ENCODE measurements around the gene VEGFB. TPM values are rescaled to one million over a fixed set of nuclear protein-coding genes. Genes with fewer than 3 reads are reported as not detected.

Gene VEGFB
- total RNA-seq, 1 experiment from 2014 or later, result 40.1 TPM

- no peak for DNase-seq (ENCODE audit: low read depth, low spot score)
- in situ Hi-C loops (cut with HindIII; ENCODE audit: low pct_unique_long_range_greater_than_20kb, low sequenced_read_pairs), result no loop called here
Observed at GRCh38 chr11:64226507-64227051, 7.8 kb upstream of the VEGFB start.

GRCh38 chr11:64227405-64227956 lies 6.9 kb upstream of the VEGFB start:
- in situ Hi-C loops (cut with HindIII; ENCODE audit: low pct_unique_long_range_greater_than_20kb, low sequenced_read_pairs), result no loop called here
- DNase-seq (ENCODE audit: low read depth, low spot score), result no peak

GRCh38 chr11:64229090-64229743 lies 5.2 kb upstream of the VEGFB start:
- no peak for DNase-seq (ENCODE audit: low read depth, low spot score)
- in situ Hi-C loops (cut with HindIII; ENCODE audit: low pct_unique_long_range_greater_than_20kb, low sequenced_read_pairs), result no loop called here

DNA sequence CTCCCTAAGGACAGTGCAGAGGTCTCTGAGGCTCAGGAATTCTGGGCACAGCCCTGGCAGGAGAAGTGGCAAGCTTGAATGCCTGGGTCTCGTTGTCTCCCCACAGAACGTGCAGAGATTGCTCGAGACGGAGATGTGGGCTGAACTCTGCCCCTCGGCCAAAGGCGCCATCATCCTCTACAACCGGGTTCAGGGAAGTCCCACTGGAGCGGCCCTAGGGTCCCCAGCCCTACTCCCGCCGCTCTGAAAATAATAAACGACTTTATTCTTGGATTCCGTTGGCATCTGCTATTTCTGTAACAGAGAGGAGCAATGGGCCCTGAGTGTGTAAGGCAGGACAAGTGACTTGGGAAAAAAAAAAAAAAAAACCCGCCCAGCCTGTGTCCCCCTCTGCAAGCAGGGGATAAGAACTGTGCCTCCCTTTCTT lies 4.6 kb upstream of the VEGFB start:
- in situ Hi-C loops (cut with HindIII; ENCODE audit: low pct_unique_long_range_greater_than_20kb, low sequenced_read_pairs), result no loop called here
- no peak for DNase-seq (ENCODE audit: low read depth, low spot score)

GRCh38 chr11:64230171-64230984 lies 4.0 kb upstream of the VEGFB start, which contains the start of gene DNAJC4:
TSS of gene DNAJC4 (plus strand) at chr11:64230548. CDS start at chr11:64230855, 307 bp downstream.
- peak; percentile 91 for DNase-seq (ENCODE audit: low read depth, low spot score)
- in situ Hi-C loops (cut with HindIII; ENCODE audit: low pct_unique_long_range_greater_than_20kb, low sequenced_read_pairs), result no loop called here

DNA sequence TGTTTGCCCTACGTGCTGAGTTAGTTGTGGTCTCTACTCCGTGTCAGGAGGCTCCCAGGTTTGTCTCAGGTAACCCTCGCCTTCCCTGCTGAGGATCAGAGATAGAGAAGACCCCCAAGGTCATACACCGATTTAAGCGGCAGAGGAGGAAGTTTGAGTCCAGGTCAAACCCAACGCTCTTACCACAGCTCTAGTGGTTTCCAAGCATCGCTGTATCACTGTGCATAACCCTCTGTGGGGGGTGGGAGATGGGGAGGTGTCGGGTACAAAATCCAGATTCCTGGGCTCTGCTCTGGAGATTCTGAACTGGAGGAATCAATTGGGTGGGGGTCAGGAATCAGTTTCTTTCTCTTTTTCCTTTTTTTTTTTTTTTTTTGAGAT lies 3.4 kb upstream of the VEGFB start:
- DNase-seq (ENCODE audit: low read depth, low spot score), result no peak
- in situ Hi-C loops (cut with HindIII; ENCODE audit: low pct_unique_long_range_greater_than_20kb, low sequenced_read_pairs), result no loop called here

DNA sequence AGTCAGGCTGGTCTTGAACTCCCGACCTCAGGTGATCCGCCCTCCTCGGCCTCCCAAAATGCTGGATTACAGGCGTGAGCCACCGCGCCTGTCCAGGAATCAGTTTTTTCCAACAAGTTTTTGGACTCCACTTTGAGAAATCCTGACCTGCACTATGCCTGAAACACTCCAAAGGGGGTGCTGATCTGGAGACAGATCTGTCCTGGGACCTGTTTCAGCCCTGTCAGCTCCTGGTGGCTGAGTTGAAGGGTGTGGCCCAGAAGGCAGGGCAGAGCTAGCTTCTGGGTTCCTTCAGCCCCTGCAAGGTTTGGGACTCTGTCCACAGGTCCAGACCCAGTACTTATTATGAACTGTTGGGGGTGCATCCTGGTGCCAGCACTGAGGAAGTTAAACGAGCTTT lies 2.8 kb upstream of the VEGFB start:
- DNase-seq (ENCODE audit: low read depth, low spot score), result no peak
- in situ Hi-C loops (cut with HindIII; ENCODE audit: low pct_unique_long_range_greater_than_20kb, low sequenced_read_pairs), result no loop called here

GRCh38 chr11:64232182-64232966 lies 2.0 kb upstream of the VEGFB start:
- DNase-seq (ENCODE audit: low read depth, low spot score), result no peak
- in situ Hi-C loops (cut with HindIII; ENCODE audit: low pct_unique_long_range_greater_than_20kb, low sequenced_read_pairs), result no loop called here

DNA sequence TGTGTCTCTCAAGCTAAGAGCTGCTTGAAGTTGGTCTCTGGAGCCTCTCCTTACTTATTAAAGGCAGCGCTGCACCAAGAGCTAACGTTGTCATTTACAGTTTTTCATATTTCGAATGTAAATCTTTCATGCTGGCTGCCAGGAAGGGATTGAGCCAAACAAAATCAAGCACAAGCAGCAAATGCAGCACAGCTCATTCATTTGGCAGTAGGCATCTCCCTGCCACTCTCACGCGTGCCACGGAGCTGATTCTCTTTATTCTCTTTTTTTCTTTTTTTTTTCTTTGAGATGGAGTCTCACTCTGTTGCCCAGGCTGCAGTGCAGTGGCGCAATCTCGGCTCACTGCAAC lies 1.4 kb upstream of the VEGFB start:
- no peak for DNase-seq (ENCODE audit: low read depth, low spot score)
- in situ Hi-C loops (cut with HindIII; ENCODE audit: low pct_unique_long_range_greater_than_20kb, low sequenced_read_pairs), result no loop called here

DNA sequence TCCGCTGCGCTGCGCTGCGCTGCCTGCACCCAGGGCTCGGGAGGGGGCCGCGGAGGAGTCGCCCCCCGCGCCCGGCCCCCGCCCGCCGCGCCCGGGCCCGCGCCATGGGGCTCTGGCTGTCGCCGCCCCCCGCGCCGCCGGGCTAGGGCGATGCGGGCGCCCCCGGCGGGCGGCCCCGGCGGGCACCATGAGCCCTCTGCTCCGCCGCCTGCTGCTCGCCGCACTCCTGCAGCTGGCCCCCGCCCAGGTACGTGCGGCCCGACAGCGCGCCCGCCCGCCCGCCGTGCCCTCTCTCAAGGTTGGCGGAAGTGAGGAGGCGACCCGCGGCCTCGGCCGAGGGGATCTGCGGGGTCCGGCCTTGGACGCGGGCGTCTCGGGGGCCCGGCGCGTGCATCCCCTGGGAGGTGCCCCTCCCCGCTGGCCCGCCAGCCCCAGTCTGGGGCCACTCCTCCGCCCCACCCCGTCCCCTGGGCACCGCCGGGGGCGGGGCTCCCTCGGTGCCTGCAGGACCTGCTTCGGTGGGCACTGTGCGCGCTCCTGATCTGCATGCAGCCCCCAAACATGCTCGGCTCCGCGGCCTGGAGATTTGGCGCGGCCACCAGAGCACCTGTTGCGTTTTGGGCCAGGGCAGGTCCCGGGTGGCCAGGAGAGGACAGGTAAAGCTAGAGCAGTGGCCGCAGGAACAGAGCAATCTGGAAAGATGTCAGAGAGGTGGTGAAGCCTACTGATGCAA lies 429 bp downstream of the VEGFB start:
- in situ Hi-C loops (cut with HindIII; ENCODE audit: low pct_unique_long_range_greater_than_20kb, low sequenced_read_pairs), result no loop called here
- DNase-seq (ENCODE audit: low read depth, low spot score), result no peak

GRCh38 chr11:64235437-64236161 lies 1.2 kb downstream of the VEGFB start:
- in situ Hi-C loops (cut with HindIII; ENCODE audit: low pct_unique_long_range_greater_than_20kb, low sequenced_read_pairs), result no loop called here

GRCh38 chr11:64237484-64237951 lies 3.1 kb downstream of the VEGFB start:
- DNase-seq (ENCODE audit: low read depth, low spot score), result no peak
- in situ Hi-C loops (cut with HindIII; ENCODE audit: low pct_unique_long_range_greater_than_20kb, low sequenced_read_pairs), result no loop called here

More at GRCh38 chr11:64235437-64236161, 1.2 kb downstream of the VEGFB start:
- no peak for DNase-seq (ENCODE audit: low read depth, low spot score)

GRCh38 chr11:64238076-64238475 lies 3.7 kb downstream of the VEGFB start:
- no peak for DNase-seq (ENCODE audit: low read depth, low spot score)
- in situ Hi-C loops (cut with HindIII; ENCODE audit: low pct_unique_long_range_greater_than_20kb, low sequenced_read_pairs), result no loop called here

DNA sequence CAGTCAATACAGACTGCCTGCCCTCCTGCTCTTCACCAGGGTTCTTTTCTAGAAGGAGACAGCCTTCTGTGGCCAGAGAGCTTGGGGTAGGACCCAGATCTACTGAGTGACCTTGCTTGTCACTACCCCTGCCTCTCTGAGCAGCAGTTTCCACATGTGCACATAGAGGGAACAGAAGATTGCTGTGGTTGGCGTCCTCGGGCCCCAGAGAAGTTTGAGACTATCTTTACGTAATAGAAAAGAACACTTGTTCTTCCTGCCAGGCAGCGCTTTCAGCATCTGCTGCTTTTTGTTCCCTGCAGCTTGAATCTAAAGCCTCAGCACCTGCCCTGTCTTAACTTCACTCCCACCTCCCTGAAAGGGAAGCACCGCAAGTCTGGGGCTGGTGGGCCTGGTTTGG lies 4.6 kb downstream of the VEGFB start:
- no peak for DNase-seq (ENCODE audit: low read depth, low spot score)
- in situ Hi-C loops (cut with HindIII; ENCODE audit: low pct_unique_long_range_greater_than_20kb, low sequenced_read_pairs), result no loop called here

DNA sequence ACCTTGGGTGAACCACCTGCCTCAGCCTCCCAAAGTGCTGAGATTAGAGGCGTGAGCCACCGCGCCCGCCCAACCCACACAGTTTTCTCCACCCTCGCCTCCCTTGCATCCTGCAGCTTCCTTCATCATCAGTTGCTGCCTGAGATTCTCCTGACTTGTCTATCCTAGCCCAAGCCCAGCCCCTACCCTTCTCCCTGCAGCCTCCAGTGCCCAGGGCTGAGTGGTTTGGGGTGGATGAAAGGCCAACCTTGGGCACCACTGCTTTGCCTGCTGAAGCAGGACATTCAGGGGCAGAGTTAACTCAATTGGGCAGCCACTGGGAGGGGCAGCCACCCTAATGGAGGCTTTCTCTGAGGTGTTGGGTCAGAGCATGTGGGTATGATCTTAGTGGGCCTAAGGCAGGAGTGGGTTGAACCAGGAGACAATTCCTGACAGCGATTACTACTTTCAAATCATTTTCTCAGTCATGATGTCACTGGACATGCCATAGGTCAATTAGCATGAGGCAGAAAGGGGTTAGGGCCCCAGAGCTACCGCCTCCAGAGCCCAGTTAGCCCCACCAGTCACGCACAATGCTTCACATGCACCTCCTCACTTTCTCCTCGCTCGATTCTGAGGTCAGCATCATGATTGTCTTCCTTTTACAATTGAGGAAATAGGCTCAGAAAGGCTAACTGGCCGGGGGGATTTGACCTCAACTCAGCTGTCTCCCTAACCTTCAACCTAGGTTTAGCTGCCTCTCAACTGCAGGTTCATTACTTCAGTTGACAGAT lies 5.5 kb downstream of the VEGFB start:
- DNase-seq (ENCODE audit: low read depth, low spot score), result no peak
- in situ Hi-C loops (cut with HindIII; ENCODE audit: low pct_unique_long_range_greater_than_20kb, low sequenced_read_pairs), result no loop called here
